Skeletal muscle satellite cell (primary cell): ENCODE measurements around the gene EXOSC1.
"Not testable (repeated sequence)": the region's sequence is repeated elsewhere in the genome, so short reads cannot be mapped to it uniquely, and the experiment has no call there.

Source experiments
- H3K27me3 ChIP-seq: 2 replicates; pipeline ENCODE4 v1.7.0; 2013; ENCODE audit warnings: low read length; ENCODE audit not compliant: control insufficient read depth, insufficient read depth
- H3K36me3 ChIP-seq: 2 replicates; pipeline ENCODE4 v1.7.0; 2013; ENCODE audit warnings: mild to moderate bottlenecking, control low read depth, low read length; ENCODE audit not compliant: insufficient read depth
- H3K4me1 ChIP-seq: 2 replicates; pipeline ENCODE4 v1.7.0; 2013; ENCODE audit warnings: low read length; ENCODE audit not compliant: control insufficient read depth, insufficient read depth
- H3K4me2 ChIP-seq: 2 replicates; pipeline ENCODE4 v1.7.0; 2013; ENCODE audit warnings: mild to moderate bottlenecking, low read length
- H3K4me3 ChIP-seq: 2 replicates; pipeline ENCODE4 v1.7.0; 2013; ENCODE audit warnings: low read length
- H3K9ac ChIP-seq: 2 replicates; pipeline ENCODE4 v1.7.0; 2013; ENCODE audit warnings: mild to moderate bottlenecking, low read depth, low read length, moderate library complexity
- H3K9me3 ChIP-seq: replicated peaks from 2 replicates; pipeline ENCODE4 v1.7.0; 2013; ENCODE audit warnings: mild to moderate bottlenecking, control low read depth, low read length

The EXOSC1 gene

GRCh38 chr10:97475936-97476594 lies 30.3 kb upstream of the EXOSC1 start:
- Histone ChIP-seq H3K4me1 (peaks cover 25% of the 10 kb centered on the region), H3K9me3 (no peaks in the 10 kb centered on the region), H3K27me3 (no peaks in the 10 kb centered on the region), H3K4me2 (no peak overlapping the region), H3K4me3 (no peak overlapping the region), H3K36me3 (peaks cover 79% of the 10 kb centered on the region), H3K9ac (no peak overlapping the region)

DNA sequence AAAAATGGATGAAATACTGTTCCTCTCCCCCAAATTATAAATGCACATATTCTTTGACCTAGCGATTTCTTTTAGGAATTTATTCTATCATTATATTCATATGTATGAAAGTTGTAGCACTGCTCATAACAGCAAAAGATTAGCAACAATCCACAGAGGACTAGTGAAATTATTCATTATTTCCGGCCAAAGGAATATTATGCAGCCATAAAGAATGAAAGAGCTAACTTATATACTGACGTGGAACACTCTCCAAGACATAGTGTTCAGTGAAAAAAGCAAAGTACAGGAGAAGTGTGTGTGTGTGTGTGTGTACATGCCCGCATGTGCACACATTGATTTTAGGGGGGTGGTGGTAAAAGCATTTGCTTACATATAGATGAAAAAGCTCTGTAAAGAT lies 29.1 kb upstream of the EXOSC1 start:
- peaks cover 23% of the 10 kb centered on the region for H3K4me1 ChIP-seq
- peaks cover 79% of the 10 kb centered on the region for H3K36me3 ChIP-seq

DNA sequence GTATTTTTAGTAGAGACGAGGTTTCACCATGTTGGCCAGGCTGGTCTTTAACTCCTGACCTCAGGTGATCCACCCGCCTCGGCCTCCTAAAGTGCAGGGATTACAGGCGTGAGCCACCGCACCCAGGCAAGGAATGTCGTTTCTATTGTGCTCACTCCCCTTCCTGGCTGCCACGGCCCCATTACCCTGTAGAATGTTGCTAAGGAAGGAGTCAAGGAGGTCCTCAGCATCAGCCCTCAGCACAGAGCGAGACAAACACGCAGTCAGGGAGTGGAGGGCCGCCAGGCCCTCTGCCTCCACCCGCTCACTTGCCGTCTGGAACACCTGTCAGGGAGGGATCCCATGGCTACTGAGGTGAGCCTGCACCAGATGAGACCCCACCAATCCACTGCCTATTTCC lies 23.0 kb upstream of the EXOSC1 start:
- not testable (repeated sequence) for H3K9ac ChIP-seq, H3K4me1 ChIP-seq, H3K9me3 ChIP-seq, H3K4me3 ChIP-seq, H3K27me3 ChIP-seq, H3K4me2 ChIP-seq
- peaks cover 77% of the 10 kb centered on the region for H3K36me3 ChIP-seq

More for the DNA sequence above, 29.1 kb upstream of the EXOSC1 start:
- Histone ChIP-seq H3K4me3 (no peak overlapping the region), H3K9me3 (no peaks in the 10 kb centered on the region), H3K27me3 (no peaks in the 10 kb centered on the region), H3K4me2 (no peak overlapping the region), H3K9ac (no peak overlapping the region)

GRCh38 chr10:97468162-97468561 lies 22.4 kb upstream of the EXOSC1 start:
- peaks cover 75% of the 10 kb centered on the region for H3K36me3 ChIP-seq
- peaks cover 5% of the 10 kb centered on the region for H3K4me1 ChIP-seq
- no peak overlapping the region for H3K4me2 ChIP-seq
- no peak overlapping the region for H3K9ac ChIP-seq
- no peaks in the 10 kb centered on the region for H3K27me3 ChIP-seq
- H3K4me3 ChIP-seq, result no peak overlapping the region
- no peaks in the 10 kb centered on the region for H3K9me3 ChIP-seq

DNA sequence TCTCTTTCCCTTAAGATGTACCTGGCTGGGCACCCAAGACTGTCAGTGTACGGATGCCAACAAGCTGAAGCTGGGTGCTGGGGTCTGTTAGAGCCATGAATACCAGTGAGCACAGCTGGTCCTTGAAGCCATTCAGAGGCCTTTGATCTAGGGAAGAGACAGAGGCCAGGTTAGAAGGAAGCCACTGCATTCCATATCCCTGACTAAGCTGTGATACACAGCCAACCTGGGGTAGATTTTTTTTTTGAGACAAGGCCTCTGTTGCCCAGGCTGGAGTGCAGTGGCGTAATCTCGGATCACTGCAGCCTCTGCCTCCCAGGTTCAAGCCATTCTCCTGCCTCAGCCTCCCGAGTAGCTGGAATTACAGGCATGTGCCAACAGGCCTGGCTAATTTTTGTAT lies 20.9 kb upstream of the EXOSC1 start:
- Histone ChIP-seq H3K36me3 (peaks cover 77% of the 10 kb centered on the region), H3K9ac (no peak overlapping the region), H3K27me3 (no peaks in the 10 kb centered on the region), H3K9me3 (no peaks in the 10 kb centered on the region), H3K4me1 (peaks cover 5% of the 10 kb centered on the region), H3K4me3 (no peak overlapping the region), H3K4me2 (no peak overlapping the region)

DNA sequence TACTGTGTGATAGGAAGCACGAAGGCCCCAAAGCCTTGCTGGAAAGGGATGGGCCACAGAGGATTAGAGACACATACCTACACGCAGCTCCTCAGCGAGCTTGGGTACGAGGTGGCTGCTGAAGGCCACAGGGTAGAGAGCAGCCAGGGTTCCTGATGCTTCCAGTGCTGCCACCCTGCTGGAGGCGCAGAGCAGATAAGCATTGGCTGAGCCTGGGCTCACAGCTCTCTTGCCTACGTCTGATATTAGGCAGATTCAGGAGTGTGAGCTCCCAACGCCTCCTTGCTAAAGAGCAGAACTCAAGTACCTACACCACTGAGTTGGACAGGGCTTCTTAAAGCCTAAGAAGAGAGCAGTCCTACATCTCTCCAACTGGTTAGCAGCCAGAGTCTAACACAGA lies 20.2 kb upstream of the EXOSC1 start:
- peaks cover 83% of the 10 kb centered on the region for H3K36me3 ChIP-seq
- no peak overlapping the region for H3K4me3 ChIP-seq
- no peak overlapping the region for H3K4me2 ChIP-seq
- no peaks in the 10 kb centered on the region for H3K9me3 ChIP-seq
- H3K9ac ChIP-seq, result no peak overlapping the region
- no peaks in the 10 kb centered on the region for H3K27me3 ChIP-seq
- peaks cover 5% of the 10 kb centered on the region for H3K4me1 ChIP-seq

DNA sequence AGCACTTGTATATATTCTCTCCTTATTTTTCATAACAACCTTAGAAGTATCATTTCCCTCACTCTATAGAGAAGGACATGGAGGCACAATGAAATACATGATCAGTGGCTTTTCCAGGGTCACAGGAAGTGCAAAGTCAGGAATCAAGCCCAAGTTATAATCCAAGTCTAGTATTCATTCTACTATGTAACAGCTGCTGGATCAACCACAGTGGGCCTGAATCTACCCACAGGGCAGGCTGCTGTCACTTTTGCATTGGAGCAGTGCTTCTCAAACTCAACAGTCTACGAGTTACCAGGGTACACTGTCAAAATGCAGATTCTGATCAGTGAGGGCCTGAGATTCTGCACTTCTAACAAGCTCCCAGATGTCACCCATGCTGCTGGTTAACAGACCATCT lies 18.4 kb upstream of the EXOSC1 start:
- no peak overlapping the region for H3K9ac ChIP-seq
- no peaks in the 10 kb centered on the region for H3K9me3 ChIP-seq
- H3K4me3 ChIP-seq, result no peak overlapping the region
- H3K4me2 ChIP-seq, result no peak overlapping the region
- no peaks in the 10 kb centered on the region for H3K27me3 ChIP-seq
- peaks cover 83% of the 10 kb centered on the region for H3K36me3 ChIP-seq
- H3K4me1 ChIP-seq, result peaks cover 5% of the 10 kb centered on the region

GRCh38 chr10:97463363-97464132 lies 17.7 kb upstream of the EXOSC1 start:
- no peak overlapping the region for H3K4me3 ChIP-seq
- no peaks in the 10 kb centered on the region for H3K9me3 ChIP-seq
- H3K4me1 ChIP-seq, result peaks cover 5% of the 10 kb centered on the region
- peaks cover 84% of the 10 kb centered on the region for H3K36me3 ChIP-seq
- H3K4me2 ChIP-seq, result no peak overlapping the region
- no peaks in the 10 kb centered on the region for H3K27me3 ChIP-seq
- H3K9ac ChIP-seq, result no peak overlapping the region

DNA sequence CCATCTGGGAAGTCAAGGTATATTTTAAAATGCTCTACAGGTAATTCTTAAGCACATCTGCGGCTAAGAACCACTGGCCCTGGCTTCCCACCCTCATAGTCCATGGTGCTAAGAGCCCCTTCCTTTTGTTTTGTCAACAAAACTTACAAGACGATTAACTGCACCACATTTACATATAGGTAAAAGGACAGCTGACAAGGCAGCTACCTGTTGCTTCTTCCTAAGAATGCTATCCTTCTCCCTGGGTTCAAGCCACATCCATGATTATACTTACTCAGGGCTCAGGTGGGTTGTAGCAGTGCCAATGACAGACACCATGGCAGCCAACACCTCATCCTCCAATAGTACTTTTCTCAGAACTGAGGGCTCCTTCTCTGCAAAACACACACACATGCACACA lies 16.5 kb upstream of the EXOSC1 start:
- no peaks in the 10 kb centered on the region for H3K9me3 ChIP-seq
- no peak overlapping the region for H3K9ac ChIP-seq
- no peaks in the 10 kb centered on the region for H3K27me3 ChIP-seq
- no peak overlapping the region for H3K4me2 ChIP-seq
- H3K4me1 ChIP-seq, result peaks cover 5% of the 10 kb centered on the region
- peaks cover 82% of the 10 kb centered on the region for H3K36me3 ChIP-seq
- no peak overlapping the region for H3K4me3 ChIP-seq

GRCh38 chr10:97459933-97460332 lies 14.1 kb upstream of the EXOSC1 start:
- Histone ChIP-seq H3K4me3 (no peak overlapping the region), H3K27me3 (no peaks in the 10 kb centered on the region), H3K4me1 (peaks cover 5% of the 10 kb centered on the region), H3K9ac (no peak overlapping the region), H3K4me2 (no peak overlapping the region), H3K36me3 (peaks cover 87% of the 10 kb centered on the region), H3K9me3 (no peaks in the 10 kb centered on the region)

DNA sequence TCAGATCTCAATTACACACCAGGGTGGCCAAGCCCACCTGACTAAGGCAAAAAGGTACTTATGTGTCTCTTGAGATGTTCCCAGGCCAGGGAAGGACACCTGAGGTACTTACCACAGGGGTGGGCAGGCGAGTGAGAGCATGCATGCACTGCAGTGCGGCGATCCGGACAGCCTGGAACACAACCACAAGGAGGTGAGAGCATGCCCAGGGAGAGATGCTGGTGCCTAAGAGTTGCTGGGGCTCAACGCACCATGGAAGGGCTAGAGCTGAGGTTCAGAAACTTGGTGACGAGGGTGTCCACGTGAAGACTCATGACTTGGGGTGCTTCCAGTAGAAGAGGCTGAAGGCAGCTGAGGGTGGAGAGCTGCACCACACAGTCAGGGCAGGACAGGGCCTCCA lies 13.3 kb upstream of the EXOSC1 start:
- Histone ChIP-seq H3K4me2 (no peak overlapping the region), H3K4me3 (no peak overlapping the region), H3K36me3 (peaks cover 90% of the 10 kb centered on the region), H3K9ac (no peak overlapping the region), H3K27me3 (no peaks in the 10 kb centered on the region), H3K4me1 (peaks cover 5% of the 10 kb centered on the region), H3K9me3 (no peaks in the 10 kb centered on the region)

GRCh38 chr10:97456686-97457065 lies 10.9 kb upstream of the EXOSC1 start:
- Histone ChIP-seq H3K27me3 (no peaks in the 10 kb centered on the region), H3K4me1 (no peaks in the 10 kb centered on the region), H3K9ac (no peak overlapping the region), H3K36me3 (peaks cover 93% of the 10 kb centered on the region), H3K4me2 (no peak overlapping the region), H3K9me3 (no peaks in the 10 kb centered on the region), H3K4me3 (no peak overlapping the region)
